ENCODE measurements around the gene SIK2. TPM values are rescaled to one million over a fixed set of nuclear protein-coding genes. Genes with fewer than 3 reads are reported as not detected.

SIK2 gene
- polyA plus RNA-seq, 1 experiment, result 23.4 TPM

DNA sequence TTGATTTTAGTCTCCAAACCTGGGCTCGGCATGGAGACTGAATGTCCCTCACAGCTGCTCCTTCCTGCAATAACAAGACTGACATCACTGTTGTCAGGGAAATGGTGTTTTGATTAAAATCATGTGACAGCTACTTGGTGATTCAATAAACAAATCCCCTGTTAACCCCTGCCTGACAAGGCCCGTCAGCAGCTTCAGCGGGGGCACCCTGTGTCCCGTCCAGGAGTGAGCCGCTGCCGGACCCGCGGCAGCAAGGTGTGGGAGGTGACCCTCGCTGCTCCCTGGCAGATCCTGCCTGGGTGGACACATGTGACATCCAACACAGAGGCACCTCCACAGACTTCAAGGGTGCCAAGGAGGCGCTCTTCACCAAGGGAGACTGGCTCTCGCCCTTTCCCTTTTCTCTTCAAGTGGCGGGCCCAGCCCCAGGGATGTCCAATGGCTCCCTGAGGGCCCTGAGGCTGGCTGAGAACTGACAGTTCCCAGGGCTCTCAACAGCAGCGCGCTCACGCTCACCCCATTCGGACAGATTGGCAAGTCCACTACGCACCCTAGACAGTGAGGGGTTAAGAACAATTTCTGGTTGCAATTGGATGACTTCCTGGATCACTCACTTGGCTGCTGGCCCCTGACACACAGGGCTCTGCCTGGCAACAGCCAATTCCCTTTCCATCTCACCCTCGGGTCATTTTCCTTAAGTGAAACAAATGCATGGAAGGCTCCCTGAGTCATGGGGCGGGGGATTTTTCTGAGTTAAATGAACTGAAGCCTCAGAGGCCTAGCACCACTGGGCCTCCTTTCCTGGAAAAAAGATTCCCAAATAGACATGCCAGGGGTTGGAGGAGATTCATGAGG is 133.2 kb downstream of the SIK2 start:
- Histone ChIP-seq H3K4me3 (ENCODE audit: low read depth, low read length) (peak overlapping the region; percentile 43), H3K9me3 (ENCODE audit: control insufficient read depth, insufficient read depth, low read length) (no peaks in the 10 kb centered on the region), H3K27me3 (ENCODE audit: control insufficient read depth, insufficient read depth, low read length) (no peaks in the 10 kb centered on the region), H3K27ac (ENCODE audit: low read depth, low read length) (peak overlapping the region; percentile 100)
- POLR2A ChIA-PET, result interaction anchor here (0.6 to 1.3 kb wide), 4 partner anchors 8 to 123 kb away, joined by 3 to 6 read pairs (median 4); no protein-coding TSS in a partner anchor
- no peak for TF ChIP-seq CTCF (IDR thresholded peaks at IDR 0.05; ENCODE audit: low read depth, low read length)
- DNase-seq (ENCODE audit: low read depth, low spot score), result peak; percentile 96
- CTCF ChIA-PET, result interaction anchor here (1.0 kb wide), 1 partner anchor 131 kb away, joined by 6 read pairs; no protein-coding TSS in a partner anchor

- POLR2A ChIA-PET, result interaction anchor here (0.9 to 1.8 kb wide), 2 partner anchors 10 to 42 kb away, joined by 4 read pairs; no protein-coding TSS in a partner anchor
- no peaks in the 10 kb centered on the region for H3K27me3 ChIP-seq (ENCODE audit: control insufficient read depth, insufficient read depth, low read length)
- peak overlapping the region; percentile 100 for H3K27ac ChIP-seq (ENCODE audit: low read depth, low read length)
- CTCF ChIA-PET, result interaction anchor here (0.8 kb wide), 1 partner anchor 131 kb away, joined by 3 read pairs; no protein-coding TSS in a partner anchor
- peak; percentile 57 for DNase-seq (ENCODE audit: low read depth, low spot score)
- TF ChIP-seq CTCF (IDR thresholded peaks at IDR 0.05; ENCODE audit: low read depth, low read length), result no peak
- no peak overlapping the region for H3K4me3 ChIP-seq (ENCODE audit: low read depth, low read length)
- H3K9me3 ChIP-seq (ENCODE audit: control insufficient read depth, insufficient read depth, low read length), result no peaks in the 10 kb centered on the region
Observed at GRCh38 chr11:111736181-111736590, 133.9 kb downstream of the SIK2 start.

- no peak for DNase-seq (ENCODE audit: low read depth, low spot score)
- CTCF ChIA-PET, result interaction anchor here (0.8 kb wide), 1 partner anchor 132 kb away, joined by 3 read pairs; no protein-coding TSS in a partner anchor
- Histone ChIP-seq H3K27ac (ENCODE audit: low read depth, low read length) (peak overlapping the region; percentile 100), H3K4me3 (ENCODE audit: low read depth, low read length) (no peak overlapping the region), H3K27me3 (ENCODE audit: control insufficient read depth, insufficient read depth, low read length) (no peaks in the 10 kb centered on the region), H3K9me3 (ENCODE audit: control insufficient read depth, insufficient read depth, low read length) (no peaks in the 10 kb centered on the region)
- no peak for TF ChIP-seq CTCF (IDR thresholded peaks at IDR 0.05; ENCODE audit: low read depth, low read length)
- POLR2A ChIA-PET, result interaction anchor here (0.9 to 1.8 kb wide), 3 partner anchors 9 to 154 kb away, joined by 4 read pairs; no protein-coding TSS in a partner anchor
Observed at GRCh38 chr11:111736621-111737443, 134.6 kb downstream of the SIK2 start.

DNA sequence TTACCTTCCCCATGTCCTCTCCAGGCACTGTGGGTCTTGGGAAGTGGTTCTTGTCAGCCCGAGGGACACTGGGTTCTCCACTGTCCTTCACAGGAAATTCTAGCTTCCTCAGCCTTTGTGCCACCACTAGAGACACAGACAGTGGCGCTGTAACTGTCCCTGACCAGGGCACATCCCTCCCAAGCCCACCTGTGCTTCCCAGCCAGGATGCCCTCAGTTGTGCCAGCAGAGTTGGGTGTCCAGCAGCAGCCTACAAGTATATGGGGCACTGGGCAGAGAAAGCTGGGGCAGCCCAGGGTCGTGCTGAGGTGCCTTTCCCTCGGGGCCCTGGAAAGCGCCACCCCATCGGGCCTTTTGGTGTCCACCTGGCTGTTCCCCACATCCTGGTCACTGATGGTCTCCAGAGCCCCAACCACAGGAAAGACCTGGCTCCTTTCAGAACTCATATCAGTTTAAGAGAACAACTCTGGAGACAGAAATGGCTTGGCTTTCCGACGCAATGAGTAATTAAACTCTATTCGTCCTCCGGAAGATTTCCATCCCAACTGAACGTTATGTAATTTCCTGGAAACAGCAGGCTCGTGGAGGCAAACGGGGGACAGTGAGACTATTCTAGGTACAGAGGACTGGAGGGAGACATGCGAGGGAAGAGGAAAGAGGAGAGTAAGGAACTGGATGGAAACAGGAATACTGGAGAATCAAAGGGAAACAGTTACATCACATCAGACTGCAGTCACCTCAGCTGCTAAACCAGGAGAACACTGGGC is 135.4 kb downstream of the SIK2 start:
- no peak for DNase-seq (ENCODE audit: low read depth, low spot score)
- no peaks in the 10 kb centered on the region for H3K9me3 ChIP-seq (ENCODE audit: control insufficient read depth, insufficient read depth, low read length)
- no peak for TF ChIP-seq CTCF (IDR thresholded peaks at IDR 0.05; ENCODE audit: low read depth, low read length)
- no peak overlapping the region for H3K4me3 ChIP-seq (ENCODE audit: low read depth, low read length)
- ChIA-PET POLR2A (interaction anchor here (1.1 to 1.8 kb wide), 2 partner anchors 43 to 155 kb away, joined by 4 read pairs; no protein-coding TSS in a partner anchor), CTCF (interaction anchor here (1.0 kb wide), 1 partner anchor 133 kb away, joined by 4 read pairs; no protein-coding TSS in a partner anchor)
- no peaks in the 10 kb centered on the region for H3K27me3 ChIP-seq (ENCODE audit: control insufficient read depth, insufficient read depth, low read length)
- peak overlapping the region; percentile 100 for H3K27ac ChIP-seq (ENCODE audit: low read depth, low read length)
